HFF-Myc (cell line): Measurements from ENCODE around the gene SOHLH1.

Experiments used
- DNase-seq: peaks from one replicate; pipeline ENCODE4 v3.0.0-alpha.2; 2011; ENCODE audit warnings: low read depth; ENCODE audit errors: extremely low read depth
- H3K4me3 ChIP-seq: replicated peaks from 2 replicates; pipeline ENCODE4 v1.5.1; 2011; ENCODE audit warnings: low read depth, mild to moderate bottlenecking, control low read depth, low read length
- CTCF ChIP-seq: IDR thresholded peaks from 2 replicates; pipeline ENCODE4 v1.5.1; 2012; ENCODE audit warnings: mild to moderate bottlenecking, low read depth, low read length, control low read depth; ENCODE audit errors: missing control alignments

SOHLH1 gene

GRCh38 chr9:135737840-135738521, 38.7 kb upstream of the SOHLH1 start:
- no peak overlapping the region for H3K4me3 ChIP-seq
- no peak for DNase-seq
- TF ChIP-seq CTCF: no peak

- DNase-seq: no peak
- no peak for TF ChIP-seq CTCF
- no peak overlapping the region for H3K4me3 ChIP-seq
Measured at GRCh38 chr9:135736979-135737839, 37.9 kb upstream of the SOHLH1 start.

- no peak overlapping the region for H3K4me3 ChIP-seq
- TF ChIP-seq CTCF: no peak
- DNase-seq: no peak
Measured at GRCh38 chr9:135736272-135736978, 37.1 kb upstream of the SOHLH1 start.

- no peak for DNase-seq
- no peak overlapping the region for H3K4me3 ChIP-seq
- TF ChIP-seq CTCF: no peak
Measured at GRCh38 chr9:135734616-135735144, 35.4 kb upstream of the SOHLH1 start.

- DNase-seq: no peak
- no peak for TF ChIP-seq CTCF
- no peak overlapping the region for H3K4me3 ChIP-seq
Measured at GRCh38 chr9:135732569-135733257, 33.4 kb upstream of the SOHLH1 start.

- no peak for DNase-seq
- no peak for TF ChIP-seq CTCF
- H3K4me3 ChIP-seq: no peak overlapping the region
Measured at GRCh38 chr9:135731454-135731853, 32.2 kb upstream of the SOHLH1 start.
